ENCODE measurements around the gene ARL17B.
"Not testable (repeated sequence)": the region's sequence is repeated elsewhere in the genome, so short reads cannot be mapped to it uniquely, and the experiment has no call there.

GRCh38 chr17:46385491-46385890 lies 23.9 kb upstream of the ARL17B start:
- not testable (repeated sequence) for TF ChIP-seq CTCF (IDR thresholded peaks at IDR 0.05; ENCODE audit: control extremely low read depth in 1 of 3, insufficient read depth in 1 of 3, low read depth in 1 of 3, low read length in 3 of 3); TEAD4 (IDR thresholded peaks at IDR 0.05; ENCODE audit: low read depth, low read length)
